ENCODE measurements around the gene PCSK5.
"Not testable (repeated sequence)": the region's sequence is repeated elsewhere in the genome, so short reads cannot be mapped to it uniquely, and the experiment has no call there.

The PCSK5 gene

DNA sequence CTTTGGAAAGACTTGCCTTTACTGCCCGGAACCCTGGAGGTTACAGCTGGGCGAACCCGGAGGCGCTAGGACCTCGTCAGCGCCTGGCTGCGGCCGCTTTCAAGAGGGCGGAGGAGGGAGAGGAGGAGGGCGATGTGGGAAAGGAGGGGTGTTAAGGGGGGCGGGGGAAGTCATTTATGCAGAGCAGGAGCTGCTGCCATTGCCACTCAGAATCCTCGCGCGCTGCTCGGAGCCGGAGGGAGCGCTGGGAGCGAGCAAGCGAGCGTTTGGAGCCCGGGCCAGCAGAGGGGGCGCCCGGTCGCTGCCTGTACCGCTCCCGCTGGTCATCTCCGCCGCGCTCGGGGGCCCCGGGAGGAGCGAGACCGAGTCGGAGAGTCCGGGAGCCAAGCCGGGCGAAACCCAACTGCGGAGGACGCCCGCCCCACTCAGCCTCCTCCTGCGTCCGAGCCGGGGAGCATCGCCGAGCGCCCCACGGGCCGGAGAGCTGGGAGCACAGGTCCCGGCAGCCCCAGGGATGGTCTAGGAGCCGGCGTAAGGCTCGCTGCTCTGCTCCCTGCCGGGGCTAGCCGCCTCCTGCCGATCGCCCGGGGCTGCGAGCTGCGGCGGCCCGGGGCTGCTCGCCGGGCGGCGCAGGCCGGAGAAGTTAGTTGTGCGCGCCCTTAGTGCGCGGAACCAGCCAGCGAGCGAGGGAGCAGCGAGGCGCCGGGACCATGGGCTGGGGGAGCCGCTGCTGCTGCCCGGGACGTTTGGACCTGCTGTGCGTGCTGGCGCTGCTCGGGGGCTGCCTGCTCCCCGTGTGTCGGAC, at the start of gene PCSK5:
TSS of gene PCSK5 (plus strand) at position 202 of the 805 bp plus-strand sequence. CDS start at position 711, 509 bp downstream.
- peak; percentile 16 for DNase-seq

DNA sequence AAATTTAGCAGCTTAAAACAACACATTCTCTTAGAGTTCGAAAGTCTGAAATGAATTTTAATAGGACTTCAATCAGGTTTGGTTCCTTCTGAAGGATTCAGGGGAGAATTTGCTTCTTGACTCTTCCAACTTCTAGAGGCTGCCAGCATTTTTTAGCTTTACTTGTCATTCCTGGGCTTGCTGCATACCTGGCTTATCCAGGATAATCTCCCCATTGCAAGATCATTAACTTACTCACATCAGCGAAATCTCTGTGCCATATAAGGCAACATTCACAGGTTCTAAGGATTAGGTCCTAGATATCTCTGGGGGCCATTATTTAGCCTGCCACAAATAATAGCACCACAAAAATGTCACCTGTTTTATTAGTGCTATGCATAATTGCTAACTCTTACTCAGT, 46.2 kb upstream of the PCSK5 start:
- no peak for DNase-seq

DNA sequence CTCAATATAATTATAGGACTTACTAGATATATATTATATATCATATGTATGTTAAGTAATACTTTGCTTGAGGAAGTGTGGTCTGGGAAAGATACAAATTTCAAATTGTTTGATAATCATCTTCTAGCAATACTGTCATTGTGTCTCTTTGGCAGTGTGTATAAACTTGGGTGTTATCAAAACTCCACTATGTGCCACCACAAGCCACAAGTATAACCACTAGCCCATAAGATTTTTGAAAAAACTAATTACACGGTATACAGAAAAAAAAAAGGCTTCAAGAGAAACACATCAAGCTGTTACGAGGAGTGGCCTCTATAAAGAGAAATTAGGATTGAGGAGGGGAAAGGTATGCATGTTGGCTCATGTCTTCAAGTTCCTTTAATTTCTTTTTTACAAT, 44.7 kb upstream of the PCSK5 start:
- DNase-seq = no peak

DNA sequence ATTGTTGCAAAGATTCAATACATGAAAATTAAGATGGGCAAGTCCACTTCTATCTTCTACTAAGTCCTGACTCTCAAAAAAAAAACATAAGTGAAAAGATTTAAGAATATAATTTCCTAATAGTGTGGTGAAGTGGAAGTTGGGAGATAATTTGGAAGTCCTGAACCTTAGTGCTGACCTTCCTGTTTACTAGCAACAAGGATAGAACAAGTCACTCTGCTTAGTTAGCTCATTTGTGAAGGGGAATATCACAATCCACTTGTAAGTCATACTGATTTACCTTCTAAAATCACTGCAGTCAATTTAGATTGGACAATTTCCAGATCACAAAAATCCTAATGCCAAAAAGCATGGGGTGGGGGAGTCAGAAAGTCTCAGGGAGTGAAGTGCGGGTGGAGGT, 43.4 kb upstream of the PCSK5 start:
- DNase-seq = no peak

DNA sequence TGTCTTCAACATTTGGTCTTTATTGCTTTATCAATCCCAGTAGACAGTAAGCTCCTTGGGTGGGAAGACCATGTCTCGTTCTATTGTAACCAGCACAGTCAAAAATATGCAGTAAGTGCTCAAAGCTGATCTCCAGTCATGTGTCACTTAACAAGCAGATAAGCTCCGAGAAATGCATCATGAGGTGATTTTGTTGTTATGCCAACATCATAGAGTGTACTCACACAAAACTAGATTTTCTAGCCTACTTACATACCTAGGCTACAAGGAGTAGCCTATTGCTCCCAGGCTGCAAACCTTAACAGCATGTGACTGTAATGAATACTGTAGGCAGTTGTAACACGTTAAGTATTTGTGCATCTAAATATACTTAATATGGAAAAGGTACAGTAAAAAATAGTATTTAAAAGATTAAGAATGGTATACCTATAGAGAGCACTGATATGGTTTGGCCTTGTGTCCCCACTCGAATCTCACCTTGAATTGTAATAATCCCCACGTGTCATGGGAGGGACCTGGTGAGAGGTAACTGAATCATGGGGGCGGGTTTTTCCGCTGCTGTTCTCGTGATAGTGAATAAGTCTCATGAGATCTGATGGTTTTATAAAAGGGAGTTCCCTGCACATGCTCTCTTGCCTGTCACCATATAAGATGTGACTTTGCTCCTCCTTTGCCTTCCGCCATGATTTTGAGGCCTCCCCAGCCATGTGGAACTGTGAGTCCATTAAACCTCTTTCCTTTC, 39.8 kb upstream of the PCSK5 start:
- no peak for DNase-seq

DNA sequence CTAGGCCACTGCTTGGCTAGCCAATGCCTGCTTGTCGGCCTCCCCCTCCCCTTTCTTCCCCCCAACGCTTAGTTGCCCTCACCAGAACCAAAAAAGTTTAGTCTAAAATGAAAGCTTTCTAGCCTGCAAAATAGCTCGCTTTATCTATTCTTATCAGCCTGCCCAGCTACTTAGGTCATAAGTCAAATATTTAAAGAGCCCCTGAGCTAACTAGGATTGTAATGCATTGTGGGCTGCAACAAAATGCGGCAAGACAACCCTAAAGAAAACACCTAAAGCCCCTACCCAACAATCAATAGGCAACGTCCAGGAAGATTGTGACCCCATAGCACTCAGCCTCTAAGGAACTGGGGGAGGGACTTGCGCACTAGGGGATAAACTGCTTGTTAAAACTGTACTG, 38.6 kb upstream of the PCSK5 start:
- DNase-seq = no peak

DNA sequence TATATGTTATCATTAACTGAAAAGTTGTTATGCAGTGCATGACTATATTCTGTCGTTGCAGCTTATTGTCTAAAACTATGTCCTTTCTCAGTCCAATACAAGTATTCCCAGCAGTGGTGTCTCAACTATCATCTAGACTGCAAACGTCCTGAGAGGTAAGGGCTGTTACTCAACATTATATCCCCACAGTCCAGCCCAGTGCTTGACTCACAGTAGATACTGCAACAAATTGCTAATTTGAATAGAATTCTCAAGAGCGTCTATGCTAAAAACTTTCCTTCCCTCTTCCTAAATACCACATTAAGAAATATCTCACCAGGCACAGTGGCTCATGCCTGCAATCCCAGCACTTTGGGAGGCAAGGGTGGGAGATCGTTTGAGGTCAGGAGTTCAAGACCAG, 37.7 kb upstream of the PCSK5 start:
- no peak for DNase-seq

DNA sequence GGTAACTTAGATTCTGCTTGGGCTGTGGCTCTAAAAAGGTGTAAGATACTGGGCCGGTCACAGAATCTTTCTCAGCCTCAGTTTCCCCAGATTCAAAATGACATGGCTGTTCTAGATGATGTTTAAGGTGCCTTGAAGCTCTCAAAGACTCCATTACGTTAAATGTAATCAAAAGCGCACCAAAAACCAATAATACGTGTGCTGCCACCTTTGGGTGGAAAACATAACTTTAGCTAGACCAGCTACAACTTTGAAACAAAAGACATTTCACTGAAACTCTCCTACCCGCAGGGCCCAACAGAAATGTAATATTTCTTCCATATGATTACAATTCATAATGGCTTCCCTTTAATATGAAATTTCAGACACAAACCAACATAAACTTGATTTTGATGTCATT, 35.0 kb upstream of the PCSK5 start:
- DNase-seq = no peak

DNA sequence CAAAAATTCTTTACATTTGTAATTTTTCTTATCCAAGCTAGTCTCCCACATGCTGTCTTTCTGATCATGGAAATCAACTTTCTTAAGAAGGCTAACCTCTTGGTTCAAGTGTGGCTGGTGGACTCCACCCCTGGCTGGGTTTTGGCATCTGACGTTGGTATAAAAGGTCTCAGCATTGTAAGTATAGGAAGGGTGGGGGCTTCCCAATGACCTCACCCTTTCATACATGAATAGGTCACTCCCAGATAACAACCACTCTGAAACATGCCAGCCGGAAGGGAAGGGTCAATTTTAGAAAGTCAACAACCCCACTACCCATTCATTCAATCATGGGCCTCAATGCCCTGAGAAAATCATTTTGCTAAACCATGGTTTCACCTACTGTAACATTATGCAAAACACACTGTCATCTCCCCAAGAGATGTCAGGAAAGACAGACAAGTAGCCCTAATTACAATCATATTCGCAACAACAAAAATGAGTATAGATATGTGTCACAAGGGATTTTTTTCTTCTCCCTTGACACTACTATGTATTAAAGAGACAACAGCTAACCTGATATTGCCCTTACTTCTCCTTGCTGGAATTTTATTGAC, 31.9 kb upstream of the PCSK5 start:
- no peak for DNase-seq

DNA sequence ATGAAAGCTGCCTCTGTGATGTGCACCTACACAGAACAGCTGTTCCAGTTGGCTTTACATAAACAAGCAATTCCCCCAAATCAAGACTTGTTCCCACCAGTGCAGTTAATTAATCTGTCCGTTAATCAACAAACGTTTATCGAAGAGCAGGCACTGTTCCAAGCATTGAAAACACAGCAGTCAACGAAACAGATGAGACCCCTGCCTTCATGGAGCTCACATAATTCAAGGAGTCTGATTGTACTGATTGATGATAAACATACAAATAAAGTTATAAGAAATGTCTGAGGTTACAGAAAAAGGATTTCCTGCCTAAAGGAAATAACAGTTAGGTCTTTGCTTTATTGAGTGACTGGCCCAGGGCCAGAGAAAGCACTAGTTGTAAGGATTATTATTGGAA, 26.2 kb upstream of the PCSK5 start:
- DNase-seq = no peak

DNA sequence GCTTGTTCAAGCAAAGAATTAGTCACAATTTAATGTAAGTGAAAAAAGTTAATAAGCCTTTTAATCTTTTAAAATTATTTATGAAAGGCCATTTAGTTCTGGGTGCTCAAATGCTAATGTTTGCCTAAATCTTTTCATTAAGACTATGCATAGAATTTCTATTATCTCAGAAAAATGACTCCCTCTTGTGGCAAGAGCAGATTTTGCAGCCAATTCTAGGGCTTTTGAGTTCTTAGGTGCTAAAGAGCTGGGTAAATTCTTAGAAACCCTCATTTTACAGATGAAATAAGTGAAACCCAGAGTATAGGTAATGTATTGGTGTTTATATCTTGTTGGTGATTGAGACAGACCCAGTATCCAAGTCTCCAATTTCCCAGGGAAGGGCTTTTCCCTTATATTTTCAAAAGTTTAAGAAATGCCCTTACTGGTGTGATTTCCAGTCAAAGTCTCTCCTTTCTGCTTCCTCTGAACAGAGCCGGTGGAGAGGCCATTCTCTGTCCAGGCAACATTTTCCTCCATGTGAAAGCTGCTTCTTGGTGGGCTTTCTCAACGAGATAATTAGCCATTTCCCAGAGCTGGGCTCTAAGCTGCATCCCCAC, 24.1 kb upstream of the PCSK5 start:
- DNase-seq = peak; percentile 2

DNA sequence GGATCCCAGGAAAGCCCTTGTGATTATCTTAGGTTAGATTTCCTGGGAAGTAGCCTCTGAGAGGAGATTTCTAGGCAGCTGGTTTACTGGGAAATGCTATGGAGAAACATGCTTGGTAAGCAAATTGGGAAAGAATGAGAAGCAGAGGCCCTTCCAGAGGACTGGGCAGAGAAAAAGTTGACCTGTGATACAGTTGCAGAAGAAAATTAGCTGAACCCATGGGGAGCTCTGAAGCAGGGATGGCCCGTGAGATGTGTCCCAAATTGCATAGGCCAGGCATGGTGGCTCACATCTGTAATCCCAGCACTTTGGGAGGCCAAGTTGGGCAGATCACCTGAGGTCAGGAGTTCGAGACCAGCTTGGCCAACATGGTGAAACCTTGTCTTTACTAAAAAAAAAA, 21.9 kb upstream of the PCSK5 start:
- DNase-seq = not testable (repeated sequence)

DNA sequence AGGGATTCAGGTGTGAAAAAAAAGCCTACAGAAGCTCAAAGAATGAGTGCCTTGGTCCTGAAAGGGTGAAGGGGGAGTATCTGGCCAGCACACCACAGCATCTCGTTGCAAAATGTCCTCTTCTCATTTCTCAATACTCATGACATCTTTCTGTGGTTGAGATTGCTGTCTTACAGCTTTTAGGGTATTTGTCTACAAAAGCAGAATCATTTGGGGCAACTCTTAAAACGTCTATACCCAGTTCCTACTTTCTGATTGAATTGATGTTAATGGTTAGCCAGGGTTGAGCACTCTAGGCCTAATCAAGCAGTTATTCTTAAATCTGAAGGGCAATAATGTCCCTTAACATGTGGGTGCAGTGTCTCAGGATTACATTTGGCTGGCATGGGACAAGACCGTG, 21.2 kb upstream of the PCSK5 start:
- no peak for DNase-seq

DNA sequence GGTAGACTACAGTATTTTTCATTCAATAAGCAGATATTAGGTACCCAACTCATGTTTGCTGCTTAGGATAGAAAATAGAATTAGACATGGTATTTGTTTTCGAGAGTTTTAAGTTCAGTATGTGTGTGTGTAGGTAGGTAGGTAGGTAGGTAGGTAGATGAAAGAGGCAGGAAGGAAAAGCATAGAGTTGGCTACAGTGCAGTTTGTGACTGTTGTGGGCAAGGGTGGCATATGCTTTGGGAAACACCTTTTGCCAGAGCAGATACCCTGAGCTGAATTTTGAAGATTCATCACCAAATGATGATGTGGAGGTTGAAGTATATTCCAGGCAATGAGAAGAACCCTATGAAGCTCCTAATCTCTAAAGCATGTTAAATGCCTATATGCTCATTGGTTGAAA, 20.0 kb upstream of the PCSK5 start:
- DNase-seq = no peak

DNA sequence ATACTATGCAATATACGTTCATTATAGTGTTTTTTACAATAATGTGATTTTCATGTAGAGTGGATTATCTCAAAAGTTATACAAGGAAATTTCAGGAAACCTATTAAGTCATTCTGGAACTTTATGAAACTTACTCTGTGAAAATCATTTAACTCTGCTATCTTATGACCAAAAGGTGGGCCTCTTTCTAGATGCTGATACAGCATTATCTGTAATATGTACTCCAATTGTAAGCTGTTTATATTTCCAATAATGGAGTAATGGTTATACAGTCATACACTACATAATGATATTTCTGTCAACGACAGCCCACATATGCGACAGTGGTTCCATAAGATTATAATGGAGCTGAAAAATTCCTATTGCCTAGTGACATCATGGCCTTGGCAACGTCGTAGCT, 18.8 kb upstream of the PCSK5 start:
- no peak for DNase-seq

DNA sequence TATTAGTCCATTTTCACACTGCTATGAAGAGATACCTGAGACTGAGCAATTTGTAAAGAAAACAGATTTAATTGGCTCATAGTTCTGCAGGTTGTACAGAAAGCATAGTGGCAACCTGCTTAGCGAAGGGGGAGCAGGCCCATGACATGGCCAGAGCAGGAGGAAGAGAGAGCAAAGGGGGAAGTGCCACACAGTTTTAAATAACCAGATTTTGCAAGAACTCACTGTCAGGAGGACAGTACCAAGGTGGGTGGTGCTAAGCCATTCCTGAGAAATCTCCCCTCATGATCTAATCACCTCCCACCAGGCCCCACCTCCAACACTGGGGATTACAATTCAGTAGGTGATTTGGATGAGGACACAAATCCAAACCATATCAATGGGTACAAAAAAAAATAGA, 16.8 kb upstream of the PCSK5 start:
- no peak for DNase-seq

DNA sequence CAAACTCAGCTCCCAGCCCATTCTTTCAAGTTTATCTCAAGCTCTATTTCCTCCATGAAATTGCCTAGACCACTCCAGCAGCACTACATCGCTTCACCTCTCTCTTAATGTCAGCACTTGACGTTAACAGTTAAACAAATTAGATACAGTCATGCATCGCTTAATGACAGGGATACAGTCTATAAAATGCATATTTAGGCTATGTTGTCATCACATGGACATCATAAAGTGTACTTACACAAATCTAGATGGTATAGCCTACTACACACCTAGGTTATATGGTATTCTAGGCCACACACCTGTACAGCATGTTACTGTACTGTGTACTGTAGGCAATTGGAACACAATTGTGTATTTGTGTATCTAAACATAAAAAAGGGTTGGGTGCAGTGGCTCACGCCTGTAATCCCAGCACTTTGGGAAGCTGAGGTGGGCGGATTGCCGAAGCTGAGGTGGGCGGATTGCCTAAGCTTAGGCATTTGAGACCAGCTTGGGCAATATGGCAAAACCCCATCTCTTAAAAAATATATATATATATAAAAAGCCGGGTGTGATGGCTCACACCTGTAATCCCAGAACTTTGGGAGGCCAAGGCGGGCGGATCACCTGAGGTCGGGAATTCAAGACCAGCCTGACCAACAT, 13.4 kb upstream of the PCSK5 start:
- no peak for DNase-seq

DNA sequence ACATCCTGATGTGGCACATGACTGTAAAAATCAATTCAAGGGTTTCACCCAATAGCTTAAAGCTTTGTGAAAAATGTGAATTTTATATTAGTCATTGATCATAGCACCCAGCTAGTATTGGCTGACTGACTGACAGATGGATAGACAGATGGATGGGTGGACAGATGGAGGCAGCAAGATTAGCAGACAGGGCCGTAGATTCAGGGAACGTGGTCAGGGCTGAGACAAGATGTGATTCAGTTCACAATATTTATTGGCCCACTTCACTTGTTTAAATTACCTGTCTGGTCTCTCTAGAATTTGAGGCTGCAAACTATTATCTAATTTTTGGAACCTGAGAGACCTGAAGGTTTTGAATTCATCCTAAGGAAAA, 12.0 kb upstream of the PCSK5 start:
- no peak for DNase-seq

DNA sequence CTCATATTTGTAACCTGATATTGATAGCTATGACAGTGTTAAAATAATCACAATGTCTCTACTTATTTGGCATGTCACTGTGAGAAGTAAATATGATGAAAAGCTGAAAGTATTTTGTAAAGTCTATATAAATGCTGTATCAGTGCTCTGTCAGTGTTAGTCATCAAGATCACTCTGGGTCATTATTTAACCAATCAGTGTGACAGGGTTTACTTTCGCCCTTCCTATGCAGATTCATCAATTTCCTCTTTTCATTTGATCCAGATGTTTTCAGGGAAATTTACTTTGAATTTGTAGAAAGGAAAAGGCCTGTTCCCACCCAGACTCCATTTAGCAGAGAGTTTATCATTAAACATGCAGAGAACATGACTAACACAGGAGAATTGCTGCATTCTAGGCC, 9.9 kb upstream of the PCSK5 start:
- DNase-seq = no peak

DNA sequence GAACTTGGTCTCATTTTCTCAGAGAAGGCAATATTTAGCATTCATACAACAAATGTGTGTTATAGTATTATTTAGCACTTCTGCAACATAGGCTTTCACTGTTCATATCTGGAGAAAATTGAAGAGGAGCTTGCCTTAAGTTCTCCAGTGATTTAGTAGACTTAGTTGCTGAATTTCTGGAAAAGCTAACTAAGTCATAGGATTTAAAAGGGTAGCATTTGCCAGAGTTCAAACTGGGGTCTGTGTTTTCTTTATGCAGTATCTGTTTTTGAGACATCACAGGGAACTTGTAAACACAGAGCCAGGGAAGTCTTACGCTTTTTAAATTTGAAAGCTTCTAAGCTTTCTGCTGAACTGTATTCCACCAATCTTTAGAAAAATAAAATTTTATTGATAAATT, 8.7 kb upstream of the PCSK5 start:
- DNase-seq = no peak

DNA sequence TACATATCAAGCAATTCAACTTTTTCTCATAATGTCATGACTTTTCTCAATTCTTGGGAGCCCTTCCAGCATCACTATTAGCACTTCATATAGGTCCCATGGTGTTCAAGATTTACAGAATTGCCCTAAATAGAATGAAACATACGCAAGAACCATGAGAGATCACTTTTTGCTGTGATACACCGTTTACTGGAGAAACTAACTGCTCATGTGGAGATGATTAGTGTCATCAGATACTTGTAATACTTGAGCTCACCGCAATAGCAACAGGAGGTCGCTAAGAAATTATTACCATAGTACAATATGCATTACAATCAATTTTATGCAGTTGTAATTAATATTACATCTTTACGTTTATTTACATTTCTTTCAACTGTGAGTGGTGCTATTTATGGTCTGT, 4.8 kb upstream of the PCSK5 start:
- DNase-seq = no peak

DNA sequence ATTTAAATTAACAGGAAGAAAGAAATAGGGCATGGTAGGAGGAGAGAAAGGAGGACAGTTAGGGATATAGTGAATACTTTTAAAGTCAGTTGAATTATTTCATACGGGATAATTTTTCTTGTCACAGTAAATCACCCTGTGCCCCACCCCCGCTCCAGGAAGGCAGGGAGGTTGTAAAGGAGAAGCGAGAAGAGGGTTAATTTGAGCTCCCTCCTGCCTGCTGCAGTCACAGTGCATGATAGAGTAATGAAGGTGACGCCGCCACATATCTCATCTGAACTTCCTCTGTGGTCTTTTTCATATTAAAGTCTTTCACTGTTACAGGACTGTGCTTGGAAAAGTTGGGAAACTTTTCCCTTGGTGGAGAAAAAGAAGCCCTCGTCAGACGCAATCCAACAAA, 896 bp upstream of the PCSK5 start:
- DNase-seq = no peak

DNA sequence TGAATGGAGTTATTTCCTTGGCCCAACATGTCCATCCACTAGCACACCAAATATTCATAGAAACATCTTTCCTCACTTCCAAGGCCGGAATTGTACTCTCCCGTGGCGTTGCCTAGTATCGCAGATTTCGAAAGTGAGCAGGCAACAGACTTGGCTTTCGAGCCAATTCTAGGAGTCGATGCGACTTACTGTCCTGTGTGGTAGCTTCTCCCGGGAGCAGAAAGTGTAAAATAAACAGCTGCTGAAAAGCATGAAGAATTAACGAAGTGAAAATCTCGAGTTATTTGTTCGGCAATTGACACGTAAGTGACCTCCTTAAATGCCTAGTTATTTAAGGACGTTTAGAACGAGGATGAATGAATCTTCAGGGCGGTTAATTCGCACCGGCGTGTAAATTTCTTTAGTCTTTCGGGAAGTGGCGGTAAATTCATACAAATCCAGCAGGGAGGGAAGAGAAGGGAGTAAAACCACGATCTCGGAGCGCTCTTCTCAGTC, 449 bp upstream of the PCSK5 start:
- no peak for DNase-seq

Data from DMS153 (cell line).